Small intestine (tissue), 7 donors: ENCODE data around the gene ZNF511. TPM values are rescaled to one million over a fixed set of nuclear protein-coding genes. Genes with fewer than 3 reads are reported as not detected.
"Not testable (repeated sequence)": the region's sequence is repeated elsewhere in the genome, so short reads cannot be mapped to it uniquely, and the experiment has no call there.

ENCODE experiments used
- DNase-seq, 2 donors: peaks; one replicate each; pipeline versions ENCODE4 v3.0.0 to v3.0.0-alpha.2; 2013
- FAIRE-seq: peaks from 2 replicates; lab custom pipeline; 2012; peaks lifted over from hg19 to GRCh38; lab: Jason Lieb, UNC
- H3K27ac ChIP-seq, 3 donors: one replicate each; pipeline ENCODE4 v1.5.1; 2013; ENCODE audit warnings: low read length in 2 of 3, mild to moderate bottlenecking in 2 of 3, control low read depth in 1 of 3, inconsistent platforms in 1 of 3, low read depth in 1 of 3, moderate library complexity in 1 of 3
- H3K27me3 ChIP-seq, 3 donors: one replicate each; pipeline ENCODE4 v1.6.1; 2013; ENCODE audit warnings: low read length in 3 of 3, inconsistent platforms in 1 of 3; ENCODE audit not compliant: control insufficient read depth in 3 of 3, insufficient read depth in 3 of 3
- H3K36me3 ChIP-seq, 3 donors: one replicate each; pipeline ENCODE4 v1.6.1; 2013; ENCODE audit warnings: low read length in 3 of 3, inconsistent platforms in 1 of 3, low read depth in 1 of 3, mild to moderate bottlenecking in 1 of 3, moderate library complexity in 1 of 3; ENCODE audit not compliant: control insufficient read depth in 3 of 3, insufficient read depth in 2 of 3
- H3K4me1 ChIP-seq, 3 donors: one replicate each; pipeline ENCODE4 v1.6.1; 2013; ENCODE audit warnings: low read length in 2 of 3, inconsistent platforms in 1 of 3, low read depth in 1 of 3, mild to moderate bottlenecking in 1 of 3, moderate library complexity in 1 of 3; ENCODE audit not compliant: control insufficient read depth in 3 of 3, insufficient read depth in 2 of 3
- H3K4me3 ChIP-seq, 3 donors: one replicate each; pipeline ENCODE4 v1.5.1; 2013; ENCODE audit warnings: low read length in 3 of 3, control low read depth in 1 of 3, inconsistent platforms in 1 of 3, low read depth in 1 of 3, mild to moderate bottlenecking in 1 of 3, moderate library complexity in 1 of 3
- H3K9me3 ChIP-seq, 2 donors: one replicate each; pipeline ENCODE4 v1.6.1; 2013; ENCODE audit warnings: low read depth in 1 of 2, low read length in 1 of 2; ENCODE audit not compliant: control insufficient read depth in 2 of 2, insufficient read depth in 1 of 2
- WGBS, 3 donors: extraction: QIAGEN DNeasy Blood & Tissue Kit; methylation state at CpG; one replicate each; pipeline ENCODE4 v1.1.7; 2013; 5-methylcytosine and 5-hydroxymethylcytosine counted together
- polyA plus RNA-seq, 4 donors: library from polyadenylated mRNA; stranded (reverse) in 3 of 4; unstranded in 1 of 4; fragments of 200-250 nt in 3 of 4; fragments of 120-200 nt in 1 of 4; gene quantifications; one replicate each; pipeline versions ENCODE4 v1.2.1 to v1.2.3, GENCODE V29; 2013
- donor health status: healthy with polysubstance abuse.
- donor health status: control.
- donor health status: control.
- donor health status: Bipolar disorder and iron deficiency.
- donor health status: healthy.

ZNF511 gene
- polyA plus RNA-seq, 4 donors, result 21.8 to 61.5 (median 48.8) TPM

DNA sequence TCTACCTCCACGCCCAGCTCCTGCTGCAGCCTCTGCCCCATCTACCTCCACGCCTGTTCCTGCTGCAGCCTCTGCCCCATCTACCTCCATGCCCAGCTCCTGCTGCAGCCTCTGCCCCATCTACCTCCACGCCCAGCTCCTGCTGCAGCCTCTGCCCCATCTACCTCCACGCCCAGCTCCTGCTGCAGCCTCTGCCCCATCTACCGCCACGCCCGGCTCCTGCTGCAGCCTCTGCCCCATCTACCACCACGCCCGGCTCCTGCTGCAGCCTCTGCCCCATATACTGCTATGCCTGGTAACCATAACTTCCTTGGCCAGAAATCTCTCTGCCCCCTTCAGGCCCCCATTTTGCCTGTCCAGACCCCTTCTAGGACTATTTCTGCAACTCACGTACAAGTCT lies 43.7 kb upstream of the ZNF511 start:
- FAIRE-seq, H3K27ac ChIP-seq, H3K4me3 ChIP-seq, H3K27me3 ChIP-seq, H3K9me3 ChIP-seq: not testable (repeated sequence)
- 17 to 57% (median 31%) methylated on average over 8 to 10 of the region's 10 CpGs for WGBS, 3 donors
- peaks cover 0 to 13% (median 0%) of the 10 kb centered on the region in 3 donors for H3K36me3 ChIP-seq
- DNase-seq, result peak in 1 of 2 donors; percentile 63
- H3K4me1 ChIP-seq, result peaks cover 3 to 27% (median 5%) of the 10 kb centered on the region in 3 donors

DNA sequence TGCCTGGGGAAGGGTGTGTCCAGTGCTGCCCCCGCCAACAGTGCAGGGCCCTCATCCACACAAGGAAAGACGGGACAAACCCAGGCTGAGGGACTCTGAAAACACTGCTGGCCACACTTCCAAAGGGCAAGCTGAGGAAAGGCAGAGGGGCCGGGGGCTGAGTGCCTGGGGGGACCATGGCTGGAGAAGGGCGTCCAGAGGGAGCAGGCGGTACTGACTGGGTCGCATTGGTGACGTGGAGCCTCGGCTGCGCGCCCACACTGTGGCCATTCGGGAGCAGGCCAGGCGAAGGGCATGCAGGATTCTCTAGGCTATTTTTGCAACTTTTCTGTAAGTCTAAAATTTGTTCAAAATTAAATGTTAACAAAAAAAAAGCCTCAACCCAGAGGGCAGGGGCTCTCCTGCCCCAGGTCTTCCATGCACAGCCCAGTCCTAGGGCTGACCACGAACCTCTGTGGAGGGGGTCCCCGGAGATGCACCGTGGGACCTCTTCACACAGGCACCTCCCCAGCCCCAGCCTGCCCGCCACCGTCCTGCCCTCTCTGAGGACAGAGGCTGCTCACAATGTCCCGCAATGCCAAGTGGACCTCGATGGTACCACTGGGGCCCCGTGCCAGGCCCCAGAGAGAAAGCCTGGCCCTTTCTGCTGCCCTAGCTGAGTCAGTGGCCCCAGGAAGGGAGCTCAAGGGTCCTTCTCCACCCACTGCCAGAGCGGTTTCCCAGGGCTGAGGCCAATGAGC lies 42.5 kb upstream of the ZNF511 start:
- H3K4me3 ChIP-seq, result no peak overlapping the region
- FAIRE-seq (no peak), DNase-seq (no peak)
- no peaks in the 10 kb centered on the region for H3K9me3 ChIP-seq
- peaks cover 0 to 23% (median 0%) of the 10 kb centered on the region in 3 donors for H3K36me3 ChIP-seq
- no peaks in the 10 kb centered on the region for H3K27me3 ChIP-seq
- H3K4me1 ChIP-seq, result peaks cover 3 to 20% (median 5%) of the 10 kb centered on the region in 3 donors
- no peak overlapping the region for H3K27ac ChIP-seq
- 87 to 90% (median 89%) methylated on average over 21 of the region's 21 CpGs for WGBS, 3 donors

DNA sequence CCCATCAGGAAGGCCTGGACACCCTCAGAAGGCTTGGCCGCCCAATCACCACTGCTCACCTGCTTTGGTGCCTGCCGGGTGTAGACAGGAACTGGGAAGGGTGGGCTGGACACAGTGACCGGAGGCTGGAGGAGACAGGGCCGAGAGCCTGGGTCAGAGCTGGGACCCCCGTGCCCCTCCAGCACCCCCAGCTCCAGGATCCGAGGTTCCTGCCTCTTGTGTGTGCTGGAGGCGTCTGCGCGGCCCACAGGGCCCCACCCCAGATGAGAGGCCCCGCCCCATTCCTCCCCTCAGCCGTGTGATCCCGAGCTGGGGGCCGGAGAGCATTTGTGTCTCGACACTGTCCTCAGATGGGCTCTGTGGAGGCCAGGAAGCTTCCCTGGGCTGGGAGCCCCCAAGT lies 41.4 kb upstream of the ZNF511 start:
- no peaks in the 10 kb centered on the region for H3K27me3 ChIP-seq
- no peak overlapping the region for H3K27ac ChIP-seq
- peaks cover 0 to 27% (median 0%) of the 10 kb centered on the region in 3 donors for H3K36me3 ChIP-seq
- H3K9me3 ChIP-seq, result no peaks in the 10 kb centered on the region
- 64 to 82% (median 78%) methylated on average over 12 to 14 of the region's 14 CpGs for WGBS, 3 donors
- H3K4me3 ChIP-seq, result no peak overlapping the region
- FAIRE-seq, result no peak
- DNase-seq, result no peak
- peaks cover 3 to 15% (median 4%) of the 10 kb centered on the region in 3 donors for H3K4me1 ChIP-seq

- Histone ChIP-seq H3K4me3 (no peak overlapping the region), H3K4me1 (peaks cover 0 to 10% (median 3%) of the 10 kb centered on the region in 3 donors), H3K9me3 (no peaks in the 10 kb centered on the region), H3K36me3 (peaks cover 0 to 27% (median 0%) of the 10 kb centered on the region in 3 donors), H3K27ac (no peak overlapping the region), H3K27me3 (no peaks in the 10 kb centered on the region)
- WGBS, 3 donors, result 82 to 89% (median 86%) methylated on average over 17 to 22 of the region's 22 CpGs
- FAIRE-seq, result no peak
- no peak for DNase-seq
These were observed 40.9 kb upstream of the ZNF511 start for GRCh38 chr10:133267829-133268228.

DNA sequence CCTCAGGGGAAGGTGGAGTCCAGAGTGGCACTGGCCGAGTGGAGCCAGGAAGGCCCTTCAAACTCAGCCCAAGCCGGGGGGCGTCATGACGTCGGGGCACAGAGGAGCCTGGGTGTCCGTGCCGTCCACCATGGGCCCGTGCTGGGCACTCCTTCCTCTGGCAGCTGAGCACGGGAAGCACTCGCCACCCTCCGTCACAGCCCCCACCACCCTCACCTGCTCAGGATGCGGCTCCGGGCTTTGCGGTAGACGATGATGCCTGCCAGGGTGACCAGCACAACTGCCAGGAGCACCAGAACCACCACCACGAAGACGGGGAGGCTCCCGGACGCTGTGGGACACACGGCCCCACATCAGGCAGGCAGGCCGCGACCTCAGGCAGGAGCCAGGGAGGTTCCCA lies 40.2 kb upstream of the ZNF511 start:
- no peak overlapping the region for H3K27ac ChIP-seq
- no peaks in the 10 kb centered on the region for H3K27me3 ChIP-seq
- peaks cover 0 to 3% (median 3%) of the 10 kb centered on the region in 3 donors for H3K4me1 ChIP-seq
- DNase-seq (no peak), FAIRE-seq (no peak)
- peaks cover 0 to 27% (median 0%) of the 10 kb centered on the region in 3 donors for H3K36me3 ChIP-seq
- no peak overlapping the region for H3K4me3 ChIP-seq
- 93 to 94% (median 93%) methylated on average over 22 of the region's 22 CpGs for WGBS, 3 donors
- no peaks in the 10 kb centered on the region for H3K9me3 ChIP-seq

GRCh38 chr10:133269367-133269766 lies 39.3 kb upstream of the ZNF511 start:
- DNase-seq, result no peak
- FAIRE-seq, result no peak
- Histone ChIP-seq H3K4me3 (no peak overlapping the region), H3K27me3 (no peaks in the 10 kb centered on the region), H3K9me3 (no peaks in the 10 kb centered on the region), H3K4me1 (peaks cover 0 to under 1% (median 0%) of the 10 kb centered on the region in 3 donors), H3K36me3 (peaks cover 0 to 27% (median 0%) of the 10 kb centered on the region in 3 donors), H3K27ac (no peak overlapping the region)
- 68 to 88% (median 86%) methylated on average over 20 to 26 of the region's 26 CpGs for WGBS, 3 donors

DNA sequence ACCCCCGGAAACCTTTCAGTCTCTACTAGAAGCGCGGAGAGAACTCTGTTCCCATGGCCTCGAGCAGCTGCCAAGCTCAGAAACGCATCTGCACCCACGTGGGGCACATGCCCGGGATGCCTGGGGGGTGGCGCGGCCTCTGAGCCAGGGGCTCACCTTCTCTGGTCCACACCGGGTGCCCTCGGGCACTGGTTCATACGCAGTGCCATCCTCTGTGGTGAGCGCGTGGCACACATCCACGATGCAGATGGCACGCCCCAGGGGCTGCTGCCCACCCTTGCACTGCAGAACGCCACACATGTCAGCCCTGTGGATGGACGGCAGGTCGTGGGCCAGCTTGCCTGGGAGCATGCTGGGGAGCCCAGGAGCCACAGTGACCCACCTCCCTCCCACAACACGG lies 38.5 kb upstream of the ZNF511 start:
- Histone ChIP-seq H3K36me3 (peaks cover 0 to 27% (median 0%) of the 10 kb centered on the region in 3 donors), H3K9me3 (no peaks in the 10 kb centered on the region), H3K4me3 (no peak overlapping the region), H3K27me3 (peaks cover 0 to 5% (median 3%) of the 10 kb centered on the region in 3 donors), H3K27ac (no peak overlapping the region), H3K4me1 (peaks cover 0 to 8% (median 0%) of the 10 kb centered on the region in 3 donors)
- DNase-seq (no peak), FAIRE-seq (no peak)
- 80 to 91% (median 85%) methylated on average over 20 of the region's 20 CpGs for WGBS, 3 donors

GRCh38 chr10:133270773-133271297 lies 37.9 kb upstream of the ZNF511 start:
- peaks cover 0 to 11% (median 3%) of the 10 kb centered on the region in 3 donors for H3K27me3 ChIP-seq
- H3K27ac ChIP-seq, result no peak overlapping the region
- peaks cover 0 to 27% (median 0%) of the 10 kb centered on the region in 3 donors for H3K36me3 ChIP-seq
- no peak overlapping the region for H3K4me3 ChIP-seq
- H3K4me1 ChIP-seq, result peaks cover 0 to 14% (median 0%) of the 10 kb centered on the region in 3 donors
- no peaks in the 10 kb centered on the region for H3K9me3 ChIP-seq
- DNase-seq (no peak), FAIRE-seq (no peak)
- WGBS, 3 donors, result 86 to 94% (median 89%) methylated on average over 16 to 19 of the region's 19 CpGs
